HG03354 (cell line): ENCODE data around the gene F12.

Source experiments
- ATAC-seq: cut with Tn5 transposase; IDR thresholded peaks from one replicate; pipeline ENCODE4 v1.9.1; 2021; ENCODE audit warnings: mild to moderate bottlenecking; ENCODE audit not compliant: unreplicated experiment, poor library complexity, severe bottlenecking

The F12 gene

GRCh38 chr5:177447066-177447610 is 37.8 kb upstream of the F12 start:
- peak; percentile 57 for ATAC-seq

- ATAC-seq, result peak; percentile 66
These were observed 37.1 kb upstream of the F12 start, which contains the start of gene PRR7 for GRCh38 chr5:177446200-177447065. Gene PRR7 (plus strand): TSS chr5:177446814. CDS start chr5:177455068, 8,254 bp downstream.

GRCh38 chr5:177445917-177446199 is 36.5 kb upstream of the F12 start:
- ATAC-seq, result no peak

- ATAC-seq, result no peak
These were observed 35.9 kb upstream of the F12 start for GRCh38 chr5:177445052-177445916.

- ATAC-seq, result no peak
These were observed 35.0 kb upstream of the F12 start for GRCh38 chr5:177444106-177445051.

- no peak for ATAC-seq
These were observed 34.0 kb upstream of the F12 start for GRCh38 chr5:177443144-177443983.

GRCh38 chr5:177442066-177442826 is 32.9 kb upstream of the F12 start:
- no peak for ATAC-seq

GRCh38 chr5:177440990-177441780 is 31.8 kb upstream of the F12 start:
- no peak for ATAC-seq

- no peak for ATAC-seq
These were observed 31.0 kb upstream of the F12 start for GRCh38 chr5:177440211-177440989.

- no peak for ATAC-seq
These were observed 30.2 kb upstream of the F12 start for GRCh38 chr5:177439518-177440053.

- no peak for ATAC-seq
These were observed 29.1 kb upstream of the F12 start for GRCh38 chr5:177438468-177438867.

- ATAC-seq, result no peak
These were observed 28.3 kb upstream of the F12 start for GRCh38 chr5:177437623-177438022.

- ATAC-seq, result no peak
These were observed 26.6 kb upstream of the F12 start for GRCh38 chr5:177435847-177436536.

GRCh38 chr5:177434942-177435738 is 25.8 kb upstream of the F12 start:
- no peak for ATAC-seq

GRCh38 chr5:177434437-177434836 is 25.1 kb upstream of the F12 start:
- no peak for ATAC-seq
